ENCODE results near the gene NHSL1.

DNA sequence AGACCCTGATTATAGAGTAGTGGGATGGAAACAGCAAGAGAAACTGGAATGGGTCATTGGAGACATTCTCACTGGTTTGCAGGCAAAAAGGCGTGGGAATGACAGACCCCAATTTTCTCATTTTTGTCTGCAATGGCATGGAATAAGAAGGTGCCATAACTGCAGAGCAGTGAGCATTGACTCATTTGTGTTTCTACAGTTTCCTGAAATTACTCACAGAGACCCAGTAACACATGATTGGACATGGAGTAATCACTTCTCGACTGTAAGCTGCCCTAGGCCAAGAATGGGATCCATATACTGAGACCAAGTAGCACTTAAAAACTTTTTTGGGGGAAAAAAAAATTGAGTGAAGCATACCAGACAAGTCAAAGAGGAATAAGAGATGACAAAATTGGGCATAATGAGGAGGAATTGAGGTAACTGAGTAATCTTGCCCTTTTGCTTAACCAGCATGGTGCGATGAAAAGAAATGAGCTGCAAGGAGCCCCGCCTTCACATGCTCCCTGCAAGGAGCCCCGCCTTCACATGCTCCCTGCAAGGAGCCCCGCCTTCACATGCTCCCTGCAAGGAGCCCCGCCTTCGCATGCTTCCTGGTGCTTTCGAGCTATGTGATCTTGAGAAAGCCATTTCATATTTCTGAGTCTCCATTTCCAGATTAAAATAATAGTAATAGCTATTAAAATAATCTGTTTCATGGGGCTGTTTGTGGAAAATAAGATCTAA lies 44.1 kb downstream of the NHSL1 start:
- TF ChIP-seq, protein P1, sequence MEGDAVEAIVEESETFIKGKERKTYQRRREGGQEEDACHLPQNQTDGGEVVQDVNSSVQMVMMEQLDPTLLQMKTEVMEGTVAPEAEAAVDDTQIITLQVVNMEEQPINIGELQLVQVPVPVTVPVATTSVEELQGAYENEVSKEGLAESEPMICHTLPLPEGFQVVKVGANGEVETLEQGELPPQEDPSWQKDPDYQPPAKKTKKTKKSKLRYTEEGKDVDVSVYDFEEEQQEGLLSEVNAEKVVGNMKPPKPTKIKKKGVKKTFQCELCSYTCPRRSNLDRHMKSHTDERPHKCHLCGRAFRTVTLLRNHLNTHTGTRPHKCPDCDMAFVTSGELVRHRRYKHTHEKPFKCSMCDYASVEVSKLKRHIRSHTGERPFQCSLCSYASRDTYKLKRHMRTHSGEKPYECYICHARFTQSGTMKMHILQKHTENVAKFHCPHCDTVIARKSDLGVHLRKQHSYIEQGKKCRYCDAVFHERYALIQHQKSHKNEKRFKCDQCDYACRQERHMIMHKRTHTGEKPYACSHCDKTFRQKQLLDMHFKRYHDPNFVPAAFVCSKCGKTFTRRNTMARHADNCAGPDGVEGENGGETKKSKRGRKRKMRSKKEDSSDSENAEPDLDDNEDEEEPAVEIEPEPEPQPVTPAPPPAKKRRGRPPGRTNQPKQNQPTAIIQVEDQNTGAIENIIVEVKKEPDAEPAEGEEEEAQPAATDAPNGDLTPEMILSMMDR (IDR thresholded peaks at IDR 0.05), result no peak
- TF ChIP-seq ZFX (IDR thresholded peaks at IDR 0.05; ENCODE audit: borderline replicate concordance), result no peak

Data from 22Rv1 (cell line).